GM12872 (cell line): ENCODE measurements around the gene RGS6.

Source experiments
- TF ChIP-seq, protein P1 (sequence below): IDR thresholded peaks from 3 replicates; pipeline ENCODE4 v1.5.1; 2011; ENCODE audit warnings: low read depth, mild to moderate bottlenecking, low read length, moderate library complexity; ENCODE audit not compliant: insufficient read depth

The RGS6 gene

DNA sequence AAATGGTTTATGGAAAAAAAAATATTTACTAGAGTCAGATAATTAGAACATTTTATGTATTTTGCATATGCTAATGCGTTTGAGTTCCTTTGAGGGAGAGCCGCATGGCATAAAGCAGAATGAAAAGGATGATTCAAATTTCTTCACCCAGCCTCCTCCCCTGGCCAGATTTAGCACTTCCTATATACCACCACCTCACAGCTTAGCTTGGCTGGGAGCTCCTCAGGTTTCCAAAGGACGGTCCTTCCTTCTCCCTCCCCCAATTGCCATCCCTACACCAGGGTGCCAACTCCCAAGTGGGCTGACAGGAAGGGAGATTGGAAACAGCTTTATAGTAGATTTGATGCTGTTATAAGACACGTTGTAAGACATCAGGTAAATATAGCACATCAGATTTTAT, 157.4 kb downstream of the RGS6 start:
- TF ChIP-seq, protein P1, sequence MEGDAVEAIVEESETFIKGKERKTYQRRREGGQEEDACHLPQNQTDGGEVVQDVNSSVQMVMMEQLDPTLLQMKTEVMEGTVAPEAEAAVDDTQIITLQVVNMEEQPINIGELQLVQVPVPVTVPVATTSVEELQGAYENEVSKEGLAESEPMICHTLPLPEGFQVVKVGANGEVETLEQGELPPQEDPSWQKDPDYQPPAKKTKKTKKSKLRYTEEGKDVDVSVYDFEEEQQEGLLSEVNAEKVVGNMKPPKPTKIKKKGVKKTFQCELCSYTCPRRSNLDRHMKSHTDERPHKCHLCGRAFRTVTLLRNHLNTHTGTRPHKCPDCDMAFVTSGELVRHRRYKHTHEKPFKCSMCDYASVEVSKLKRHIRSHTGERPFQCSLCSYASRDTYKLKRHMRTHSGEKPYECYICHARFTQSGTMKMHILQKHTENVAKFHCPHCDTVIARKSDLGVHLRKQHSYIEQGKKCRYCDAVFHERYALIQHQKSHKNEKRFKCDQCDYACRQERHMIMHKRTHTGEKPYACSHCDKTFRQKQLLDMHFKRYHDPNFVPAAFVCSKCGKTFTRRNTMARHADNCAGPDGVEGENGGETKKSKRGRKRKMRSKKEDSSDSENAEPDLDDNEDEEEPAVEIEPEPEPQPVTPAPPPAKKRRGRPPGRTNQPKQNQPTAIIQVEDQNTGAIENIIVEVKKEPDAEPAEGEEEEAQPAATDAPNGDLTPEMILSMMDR: no peak

- TF ChIP-seq, protein P1: no peak
These were observed 162.8 kb downstream of the RGS6 start for GRCh38 chr14:72094844-72095582.

- TF ChIP-seq, protein P1: no peak
These were observed 165.0 kb downstream of the RGS6 start for GRCh38 chr14:72097173-72097783.

DNA sequence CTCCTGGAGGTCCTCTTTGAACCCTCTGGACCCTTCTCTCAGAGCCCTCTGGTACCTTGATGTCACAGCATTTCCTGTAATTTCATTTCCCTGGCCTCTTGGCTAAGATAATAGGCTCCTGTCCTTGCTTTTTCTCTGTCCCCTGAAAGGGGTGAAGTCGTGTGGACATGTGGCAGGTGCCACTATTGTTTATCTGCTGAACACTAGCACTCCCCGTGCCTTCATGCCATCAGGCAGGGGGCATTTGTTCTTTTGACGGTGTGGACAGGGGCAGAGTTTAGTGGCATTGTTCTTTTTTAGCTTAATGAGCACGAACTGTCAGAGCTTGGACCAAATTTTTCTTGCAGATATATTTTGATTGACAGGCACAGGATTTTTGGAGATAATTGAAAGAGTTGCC, 166.0 kb downstream of the RGS6 start:
- TF ChIP-seq, protein P1: no peak

DNA sequence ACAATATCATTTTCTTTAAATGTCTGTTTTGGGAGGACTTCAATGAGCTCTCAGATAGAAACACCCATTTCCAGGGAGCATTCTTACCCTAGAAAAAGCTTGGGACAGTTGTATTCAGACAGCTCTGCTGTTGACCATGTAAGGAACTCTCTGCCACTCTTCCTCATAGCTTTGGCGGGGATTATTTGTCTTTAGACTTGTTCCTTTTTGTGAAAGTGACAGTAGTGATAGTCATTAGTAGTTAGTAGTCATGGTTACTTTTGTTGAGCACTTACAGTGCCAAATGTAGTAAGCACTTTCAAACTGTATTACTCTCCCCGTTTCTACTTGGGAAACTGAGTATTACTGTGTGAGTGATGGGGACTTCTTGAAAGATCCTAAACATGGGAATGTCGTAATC, 167.3 kb downstream of the RGS6 start:
- TF ChIP-seq, protein P1: no peak

DNA sequence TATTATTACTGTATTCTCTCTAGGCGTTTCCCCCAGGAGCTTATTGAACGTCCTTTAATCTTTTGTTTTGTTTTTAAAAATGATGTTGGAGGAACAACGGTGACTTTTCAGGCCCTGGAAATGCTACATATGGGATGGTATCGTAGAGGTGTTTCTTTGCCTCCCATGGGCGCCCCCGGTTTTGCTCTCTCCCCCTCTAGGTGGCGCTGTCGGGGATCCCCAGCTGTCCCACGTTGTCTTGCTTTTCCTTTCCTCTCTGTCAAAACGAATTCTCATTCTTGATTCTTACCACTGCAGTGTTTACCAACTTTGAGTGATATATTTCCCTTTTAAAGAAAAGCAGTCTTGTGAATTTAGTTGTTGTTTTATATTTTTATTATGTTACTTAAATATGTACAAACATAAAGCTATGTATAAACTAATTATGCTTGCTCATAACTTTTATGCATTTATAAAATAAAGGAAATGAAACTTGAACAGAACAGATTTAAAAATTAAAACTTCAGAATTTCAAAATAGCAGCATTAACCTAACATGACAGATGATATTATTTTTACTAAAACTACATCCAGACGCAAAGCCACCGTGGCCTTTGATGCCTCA, 171.9 kb downstream of the RGS6 start:
- TF ChIP-seq, protein P1: peak; percentile 77

- TF ChIP-seq, protein P1: no peak
These were observed 179.7 kb downstream of the RGS6 start for GRCh38 chr14:72111911-72112310.
